K562 (cell line): Measurements from ENCODE around the gene LBHD2. TPM values are rescaled to one million over a fixed set of nuclear protein-coding genes. Genes with fewer than 3 reads are reported as not detected.

Source experiments
- ZBTB33 ChIP-seq: sonication (generic); formaldehyde crosslinking; IDR thresholded peaks from 2 replicates; pipeline ENCODE4 v1.8.1; 2023; ENCODE audit warnings: mild to moderate bottlenecking, missing genetic modification reagents
- ZKSCAN1 ChIP-seq: fragments of 150-350 bp; IDR thresholded peaks from 2 replicates; pipeline ENCODE4 v1.6.1; 2016; ENCODE audit warnings: low read depth, low read length
- polyA plus RNA-seq, 8 experiments: library from polyadenylated mRNA; depleted of rRNA in 4 of 8; stranded (reverse) in 5 of 8; unstranded in 3 of 8; fragments of >200 nt; fragmentation: Nextera tagmentation in 2 of 8; fragmentation: Illumina TruSeq in 1 of 8; extraction: Ambion mirVana in 2 of 8; extraction: Trizol in 1 of 8; gene quantifications; 2 replicates each; pipeline versions ENCODE4 v1.2.1 to v1.2.3, GENCODE V29; 2011 to 2014; ENCODE audit warnings: inconsistent platforms in 1 of 8, missing spikeins in 1 of 8
- total RNA-seq, 7 experiments: library from RNA; depleted of rRNA in 6 of 7; stranded (reverse); fragments of >200 nt in 6 of 7; fragmentation: Illumina TruSeq in 2 of 7; extraction: Trizol in 2 of 7; gene quantifications; 2 replicates each; pipeline versions ENCODE4 v1.2.1 to v1.2.3, GENCODE V29; 2011 to 2021; ENCODE audit warnings: low replicate concordance in 1 of 7
- TF ChIP-seq, protein P1 (sequence below): sonication (generic); formaldehyde crosslinking; IDR thresholded peaks from 2 replicates; pipeline ENCODE4 v1.8.0; 2022; ENCODE audit warnings: missing genetic modification reagents, mild to moderate bottlenecking, borderline replicate concordance

Gene LBHD2
- total and polyA plus RNA-seq, 9 of the 15 experiments (the other 6 are each of a cell fraction or from before 2014, with no cell fraction given): not detected

DNA sequence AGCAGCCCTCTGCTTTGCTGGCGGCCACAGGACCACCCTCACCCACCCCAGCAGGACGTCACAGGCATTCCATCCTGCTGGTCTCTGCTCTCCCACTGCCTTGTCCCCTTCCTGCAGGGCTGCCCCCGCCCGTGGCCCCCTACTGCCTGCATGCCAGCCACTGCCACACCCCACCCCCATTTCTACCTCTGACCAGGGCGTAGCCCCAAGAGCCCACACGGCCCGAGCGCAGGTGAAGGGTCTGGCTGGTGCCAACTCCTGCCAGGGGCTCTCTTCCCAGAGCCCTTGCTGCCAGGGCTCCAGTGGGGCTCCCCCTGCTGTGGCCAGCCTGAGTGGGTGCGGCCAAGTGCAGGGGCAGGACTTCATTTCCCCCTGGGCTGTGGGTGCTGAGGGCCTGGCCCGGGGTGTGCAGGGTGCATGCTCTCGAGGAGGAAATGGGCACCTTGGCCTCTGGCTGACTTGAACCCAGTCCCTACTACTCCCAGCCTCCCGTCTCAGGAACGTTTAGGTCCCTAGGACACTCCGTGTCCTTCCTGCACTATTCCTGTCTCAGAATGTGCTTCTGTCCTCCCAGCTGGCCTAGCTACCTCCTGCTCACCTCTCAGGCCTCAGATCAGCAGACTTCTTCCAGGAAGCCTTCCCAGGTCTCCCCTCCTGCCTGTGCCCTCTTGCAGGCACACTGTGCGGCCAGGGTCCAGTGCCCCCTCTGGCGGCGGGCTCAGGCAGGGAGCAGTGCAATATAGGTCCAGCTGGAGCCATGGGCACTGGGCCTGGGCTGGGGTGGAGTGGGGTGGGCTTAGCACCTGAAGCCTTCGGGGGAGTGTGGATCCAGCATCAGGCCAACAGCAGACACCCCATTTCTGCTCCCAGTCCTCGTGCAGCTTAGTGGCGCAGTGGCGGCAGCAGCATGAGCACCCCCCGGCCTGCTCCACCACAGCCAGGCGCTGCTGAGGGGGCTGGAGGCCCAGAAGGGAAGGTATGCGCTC is 1.4 kb downstream of the LBHD2 start (continued):
- TF ChIP-seq ZBTB33 (CRISPR knock-in tag): peak; percentile 67
- peak; percentile 92 for TF ChIP-seq ZKSCAN1
- TF ChIP-seq, protein P1, sequence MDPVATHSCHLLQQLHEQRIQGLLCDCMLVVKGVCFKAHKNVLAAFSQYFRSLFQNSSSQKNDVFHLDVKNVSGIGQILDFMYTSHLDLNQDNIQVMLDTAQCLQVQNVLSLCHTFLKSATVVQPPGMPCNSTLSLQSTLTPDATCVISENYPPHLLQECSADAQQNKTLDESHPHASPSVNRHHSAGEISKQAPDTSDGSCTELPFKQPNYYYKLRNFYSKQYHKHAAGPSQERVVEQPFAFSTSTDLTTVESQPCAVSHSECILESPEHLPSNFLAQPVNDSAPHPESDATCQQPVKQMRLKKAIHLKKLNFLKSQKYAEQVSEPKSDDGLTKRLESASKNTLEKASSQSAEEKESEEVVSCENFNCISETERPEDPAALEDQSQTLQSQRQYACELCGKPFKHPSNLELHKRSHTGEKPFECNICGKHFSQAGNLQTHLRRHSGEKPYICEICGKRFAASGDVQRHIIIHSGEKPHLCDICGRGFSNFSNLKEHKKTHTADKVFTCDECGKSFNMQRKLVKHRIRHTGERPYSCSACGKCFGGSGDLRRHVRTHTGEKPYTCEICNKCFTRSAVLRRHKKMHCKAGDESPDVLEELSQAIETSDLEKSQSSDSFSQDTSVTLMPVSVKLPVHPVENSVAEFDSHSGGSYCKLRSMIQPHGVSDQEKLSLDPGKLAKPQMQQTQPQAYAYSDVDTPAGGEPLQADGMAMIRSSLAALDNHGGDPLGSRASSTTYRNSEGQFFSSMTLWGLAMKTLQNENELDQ: no peak
